CD4-positive, CD25-positive, alpha-beta regulatory T cell (primary cell): ENCODE measurements around the gene PARP9. TPM values are rescaled to one million over a fixed set of nuclear protein-coding genes. Genes with fewer than 3 reads are reported as not detected.
"Not testable (repeated sequence)": the region's sequence is repeated elsewhere in the genome, so short reads cannot be mapped to it uniquely, and the experiment has no call there.

ENCODE experiments used
- ATAC-seq, 2 donors: fragments of 150-1000 bp; cut with Tn5 transposase; one replicate each; pipeline ENCODE4 v1.10.0; 2021; ENCODE audit warnings: low read depth in 2 of 2, moderate number of reproducible peaks in 2 of 2, moderate library complexity in 1 of 2
- DNase-seq, 3 donors: peaks; one replicate each; pipeline versions ENCODE4 v3.0.0 to v3.0.0-alpha.2; 2012 to 2022; ENCODE audit warnings: mixed read lengths in 1 of 3
- H3K27ac ChIP-seq: one replicate; pipeline ENCODE4 v1.7.0; 2013; ENCODE audit warnings: mild to moderate bottlenecking, low read length; ENCODE audit not compliant: insufficient read depth, poor library complexity, severe bottlenecking
- H3K27me3 ChIP-seq: one replicate; pipeline ENCODE4 v1.7.0; 2013; ENCODE audit warnings: low read length; ENCODE audit not compliant: control insufficient read depth, insufficient read depth
- H3K36me3 ChIP-seq: one replicate; pipeline ENCODE4 v1.7.0; 2013; ENCODE audit warnings: mild to moderate bottlenecking, low read length, moderate library complexity; ENCODE audit not compliant: control insufficient read depth, insufficient read depth
- H3K4me1 ChIP-seq: 2 replicates; pipeline ENCODE4 v1.7.0; 2013; ENCODE audit warnings: mild to moderate bottlenecking, low read length; ENCODE audit not compliant: insufficient read depth, control insufficient read depth, poor library complexity, severe bottlenecking
- H3K4me3 ChIP-seq: one replicate; pipeline ENCODE4 v1.7.0; 2013; ENCODE audit warnings: low read depth, mild to moderate bottlenecking, low read length, moderate library complexity
- H3K9me3 ChIP-seq, 2 experiments: 1 replicate in 1 of 2; 2 replicates in 1 of 2; pipeline ENCODE4 v1.7.0; 2013; ENCODE audit warnings: low read length in 2 of 2, mild to moderate bottlenecking in 1 of 2, moderate library complexity in 1 of 2; ENCODE audit not compliant: control insufficient read depth in 2 of 2
- H3K27ac Mint-ChIP-seq, 3 donors: one replicate each; pipeline ENCODE4 v1.8.0; 2020 to 2022; ENCODE audit warnings: mild to moderate bottlenecking in 3 of 3, mixed read lengths in 3 of 3, moderate library complexity in 2 of 3
- H3K27me3 Mint-ChIP-seq: one replicate; pipeline ENCODE4 v1.8.0; 2022; ENCODE audit warnings: mild to moderate bottlenecking, mixed read lengths
- H3K36me3 Mint-ChIP-seq: one replicate; pipeline ENCODE4 v1.8.0; 2020; ENCODE audit warnings: mixed read lengths
- H3K4me1 Mint-ChIP-seq, 4 donors: one replicate each; pipeline ENCODE4 v1.8.0; 2020 to 2022; ENCODE audit warnings: mixed read lengths in 4 of 4, mild to moderate bottlenecking in 1 of 4
- H3K4me3 Mint-ChIP-seq, 4 donors: one replicate each; pipeline ENCODE4 v1.8.0; 2020 to 2022; ENCODE audit warnings: mild to moderate bottlenecking in 4 of 4, mixed read lengths in 4 of 4, moderate library complexity in 3 of 4
- H3K9me3 Mint-ChIP-seq, 7 donors: one replicate each; pipeline ENCODE4 v1.8.0; 2020 to 2022; ENCODE audit warnings: mixed read lengths in 7 of 7, mild to moderate bottlenecking in 3 of 7, moderate library complexity in 2 of 7
- polyA plus RNA-seq, 4 donors: library from polyadenylated mRNA; unstranded; fragments of 300-500 nt; fragmentation: Illumina TruSeq; gene quantifications; one replicate each; pipeline ENCODE4 v1.2.3, GENCODE V29; 2021
- total RNA-seq: library from RNA; stranded (reverse); gene quantifications from one replicate; pipeline ENCODE4 v1.2.3, GENCODE V29; 2022

The PARP9 gene
- total and polyA plus RNA-seq, 5 donors from 2014 or later: 24.2 to 47.6 (median 41.7) TPM

DNA sequence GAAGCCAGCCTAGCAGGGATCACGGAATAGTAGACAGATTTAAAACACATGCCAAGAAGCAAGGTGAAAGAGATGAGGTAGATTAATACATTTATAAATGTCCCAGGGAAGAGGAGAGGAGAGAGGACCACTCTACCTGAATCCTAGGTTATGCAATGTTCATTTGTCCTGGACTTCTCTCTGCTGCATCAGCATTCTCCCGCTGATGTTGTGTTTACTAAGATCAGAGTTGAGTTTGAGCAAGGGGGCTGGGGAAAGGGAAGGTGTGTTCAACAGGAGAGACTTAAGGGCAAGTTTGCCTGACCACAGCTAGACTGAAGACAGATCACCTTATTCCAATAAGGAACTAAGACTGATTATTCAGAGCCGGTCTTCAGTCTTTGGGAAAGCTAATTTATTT, 48.2 kb downstream of the PARP9 start:
- Mint-ChIP-seq H3K27me3 (peaks cover 18% of the 10 kb centered on the region), H3K27ac (no peak overlapping the region), H3K9me3 (no peaks in the 10 kb centered on the region), H3K4me1 (peaks cover 22 to 40% (median 25%) of the 10 kb centered on the region in 4 donors), H3K4me3 (peak overlapping the region; percentile 2 to 89 (median 21)), H3K36me3 (peaks cover 4% of the 10 kb centered on the region)
- H3K27me3 ChIP-seq: no peaks in the 10 kb centered on the region
- no peaks in the 10 kb centered on the region for H3K9me3 ChIP-seq
- ATAC-seq (no peak), DNase-seq (no peak)
- no peak overlapping the region for H3K4me3 ChIP-seq
- peaks cover 25% of the 10 kb centered on the region for H3K4me1 ChIP-seq
- no peak overlapping the region for H3K27ac ChIP-seq
- H3K36me3 ChIP-seq: no peaks in the 10 kb centered on the region

DNA sequence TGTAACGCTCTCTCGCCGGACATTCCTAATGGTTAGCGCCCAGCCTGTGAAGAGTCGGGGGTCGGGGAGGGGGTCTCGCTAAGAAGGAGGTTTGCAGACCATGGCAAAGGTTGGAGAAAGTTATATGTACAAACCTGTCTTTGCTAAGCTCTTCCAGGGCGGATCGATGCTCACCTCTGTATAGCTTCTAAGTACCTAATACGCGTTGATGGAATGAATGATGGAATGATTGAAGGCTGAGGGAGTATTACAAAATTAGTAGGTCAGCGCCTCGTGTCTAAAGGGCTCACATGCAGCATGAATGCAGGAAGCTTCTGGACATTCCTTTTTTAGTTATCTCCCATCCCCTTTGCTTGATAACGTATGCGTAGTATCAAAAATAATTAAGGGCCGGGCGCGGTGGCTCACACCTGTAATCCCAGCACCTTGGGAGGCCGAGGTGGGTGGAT, 49.1 kb downstream of the PARP9 start:
- Histone ChIP-seq H3K27ac (peak overlapping the region; percentile 97), H3K9me3 (no peaks in the 10 kb centered on the region), H3K4me3 (peak overlapping the region; percentile 84), H3K27me3 (no peaks in the 10 kb centered on the region), H3K36me3 (no peaks in the 10 kb centered on the region), H3K4me1 (peaks cover 25% of the 10 kb centered on the region)
- Mint-ChIP-seq H3K9me3 (peaks cover 0 to under 1% (median 0%) of the 10 kb centered on the region in 7 donors), H3K4me3 (peak overlapping the region; percentile 76 to 96 (median 91)), H3K36me3 (peaks cover 5% of the 10 kb centered on the region), H3K4me1 (peaks cover 27 to 48% (median 33%) of the 10 kb centered on the region in 4 donors), H3K27me3 (peaks cover 18% of the 10 kb centered on the region), H3K27ac (peak overlapping the region; percentile 60 to 94 (median 74))
- peak in 1 of 2 donors; percentile 1 for ATAC-seq
- DNase-seq: no peak

DNA sequence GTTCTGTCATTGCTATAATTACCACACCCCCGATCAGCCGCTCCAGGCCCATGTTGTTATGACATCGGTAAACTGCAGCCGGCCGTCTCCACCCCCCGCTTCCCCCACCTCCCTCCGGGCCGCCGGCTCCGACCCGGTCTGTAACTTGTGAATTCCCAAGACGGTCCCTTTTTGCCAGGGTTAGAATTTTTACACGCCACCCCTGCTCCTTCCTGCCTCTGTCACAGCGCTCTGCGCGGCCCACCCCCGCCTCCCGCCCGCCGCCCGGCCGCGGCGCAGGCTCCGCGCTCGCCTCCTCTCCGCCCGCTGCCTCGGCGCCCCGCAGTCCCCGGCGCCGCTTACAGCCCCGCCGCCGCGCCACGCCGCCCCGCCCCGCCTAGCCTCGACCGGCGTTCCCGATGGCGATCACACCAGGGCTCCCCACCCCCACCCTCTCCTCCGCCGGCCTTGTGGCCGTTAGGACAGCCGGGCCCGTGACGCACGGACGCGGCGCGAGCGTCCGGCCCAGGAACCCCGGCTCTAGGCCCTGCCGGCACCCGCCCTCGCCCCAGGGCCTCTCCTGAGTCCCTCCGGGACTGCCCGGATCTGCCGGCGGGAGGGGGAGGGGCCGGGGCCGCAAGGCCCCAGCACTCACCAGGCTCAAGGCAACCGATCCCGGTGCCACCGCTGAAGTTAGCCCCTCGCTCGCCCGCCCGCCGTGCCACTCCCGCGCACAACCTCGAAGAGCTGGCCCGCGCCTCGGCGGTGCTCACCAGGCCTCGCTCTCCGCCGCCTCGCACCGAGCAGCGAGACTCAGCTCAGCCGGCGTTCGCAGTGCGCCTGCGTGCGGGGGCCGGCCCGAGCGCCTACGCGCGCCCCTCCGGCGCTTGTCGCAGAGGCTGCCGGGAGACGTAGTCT, 49.7 kb downstream of the PARP9 start, which contains the start of gene KPNA1:
Gene KPNA1, minus strand, starts transcription at position 817 of the 897 bp plus-strand sequence. CDS start 18,374 bp downstream, outside the sequence.
- H3K27me3 Mint-ChIP-seq: peaks cover 14% of the 10 kb centered on the region
- Histone ChIP-seq H3K4me3 (peak within 1 kb of the TSS; percentile 90), H3K9me3 (no peaks in the 10 kb centered on the region)

DNA sequence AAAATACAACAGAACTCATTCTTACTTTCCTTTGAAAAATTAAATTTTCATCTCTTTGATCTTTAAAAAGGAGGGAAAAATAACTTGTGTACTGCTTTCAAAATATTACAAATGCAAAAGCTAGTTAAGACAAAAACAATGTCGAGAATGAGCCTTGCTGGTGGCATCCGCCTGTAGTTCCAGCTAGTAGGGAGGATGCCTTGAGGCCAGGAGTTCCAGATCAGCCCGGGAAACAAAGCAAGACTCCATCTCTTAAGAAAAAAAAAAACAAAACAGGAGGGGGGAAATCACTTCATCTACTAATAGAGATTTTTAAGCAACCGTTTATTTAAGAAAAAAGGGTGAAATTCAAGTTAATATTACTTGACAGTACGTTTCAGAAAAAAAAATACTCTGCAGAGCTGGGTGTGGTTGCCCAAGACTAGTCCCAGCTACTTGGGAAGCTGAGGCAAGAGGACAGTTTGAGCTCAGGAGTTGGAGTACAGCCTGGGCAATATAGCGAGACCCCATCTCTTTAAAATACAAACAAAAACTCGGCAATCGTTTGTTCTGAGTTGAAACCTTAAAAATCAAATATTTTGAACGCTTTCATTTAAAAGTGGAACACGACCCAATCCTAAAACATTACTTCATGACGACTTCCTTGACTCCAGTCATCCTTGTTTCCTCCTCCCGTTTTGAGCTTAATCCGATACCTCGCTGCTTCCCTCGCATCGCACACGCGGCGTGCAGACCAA, 50.5 kb downstream of the PARP9 start:
- H3K4me3 ChIP-seq: peak overlapping the region; percentile 90
- H3K9me3 ChIP-seq: no peaks in the 10 kb centered on the region
- Mint-ChIP-seq H3K27me3 (peaks cover 13% of the 10 kb centered on the region), H3K9me3 (peaks cover 0 to 2% (median 0%) of the 10 kb centered on the region in 7 donors), H3K36me3 (peaks cover 9% of the 10 kb centered on the region), H3K4me3 (peak overlapping the region; percentile 90 to 94 (median 92)), H3K4me1 (peaks cover 41 to 63% (median 44%) of the 10 kb centered on the region in 4 donors), H3K27ac (peak overlapping the region; percentile 94 to 97 (median 95))
- no peaks in the 10 kb centered on the region for H3K36me3 ChIP-seq
- no peaks in the 10 kb centered on the region for H3K27me3 ChIP-seq
- ATAC-seq (no peak), DNase-seq (no peak)
- peaks cover 25% of the 10 kb centered on the region for H3K4me1 ChIP-seq
- H3K27ac ChIP-seq: peak overlapping the region; percentile 97

More for the DNA sequence above, 49.7 kb downstream of the PARP9 start, which contains the start of gene KPNA1:
- H3K36me3 Mint-ChIP-seq: peaks cover 9% of the 10 kb centered on the region
- Histone ChIP-seq H3K27me3 (no peaks in the 10 kb centered on the region), H3K36me3 (no peaks in the 10 kb centered on the region), H3K27ac (peak within 1 kb of the TSS; percentile 97), H3K4me1 (peaks cover 25% of the 10 kb centered on the region)
- peaks cover 0 to 2% (median 0%) of the 10 kb centered on the region in 7 donors for H3K9me3 Mint-ChIP-seq
- peaks cover 34 to 55% (median 40%) of the 10 kb centered on the region in 4 donors for H3K4me1 Mint-ChIP-seq
- peak within 1 kb of the TSS; percentile 94 to 97 (median 95) for H3K27ac Mint-ChIP-seq
- peak within 1 kb of the TSS; percentile 90 to 96 (median 92) for H3K4me3 Mint-ChIP-seq
- ATAC-seq (peak; percentile 89 to 90), DNase-seq (peak; percentile 79 to 92 (median 90))

DNA sequence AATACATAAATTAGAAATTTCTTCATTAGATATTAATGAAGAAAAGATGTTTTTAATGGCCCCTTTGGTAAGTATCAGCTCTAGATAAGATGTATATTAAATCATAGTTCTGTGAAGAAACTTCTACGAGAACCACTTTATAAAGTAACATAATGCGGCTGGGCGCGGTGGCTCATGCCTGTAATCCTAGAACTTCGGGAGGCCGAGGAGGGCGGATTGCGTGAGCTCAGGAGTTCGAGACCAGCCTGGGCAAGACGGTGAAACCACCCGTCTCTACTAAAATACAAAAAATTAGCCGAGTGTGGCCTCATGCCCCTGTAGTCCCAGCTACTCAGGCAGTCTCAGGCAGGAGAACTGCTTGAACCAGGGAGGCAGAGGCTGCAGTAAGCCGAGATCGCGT, 51.8 kb downstream of the PARP9 start:
- Histone ChIP-seq H3K27ac (no peak overlapping the region), H3K9me3 (no peaks in the 10 kb centered on the region), H3K4me1 (peaks cover 34% of the 10 kb centered on the region), H3K4me3 (no peak overlapping the region), H3K27me3 (no peaks in the 10 kb centered on the region), H3K36me3 (no peaks in the 10 kb centered on the region)
- ATAC-seq (no peak), DNase-seq (no peak)
- Mint-ChIP-seq H3K4me1 (peaks cover 46 to 74% (median 53%) of the 10 kb centered on the region in 4 donors), H3K9me3 (peaks cover 0 to 2% (median 0%) of the 10 kb centered on the region in 7 donors), H3K27ac (no peak overlapping the region), H3K36me3 (peaks cover 9% of the 10 kb centered on the region), H3K27me3 (peaks cover 13% of the 10 kb centered on the region), H3K4me3 (peak overlapping the region in 3 of 4 donors; percentile 31 to 92 (median 53))

DNA sequence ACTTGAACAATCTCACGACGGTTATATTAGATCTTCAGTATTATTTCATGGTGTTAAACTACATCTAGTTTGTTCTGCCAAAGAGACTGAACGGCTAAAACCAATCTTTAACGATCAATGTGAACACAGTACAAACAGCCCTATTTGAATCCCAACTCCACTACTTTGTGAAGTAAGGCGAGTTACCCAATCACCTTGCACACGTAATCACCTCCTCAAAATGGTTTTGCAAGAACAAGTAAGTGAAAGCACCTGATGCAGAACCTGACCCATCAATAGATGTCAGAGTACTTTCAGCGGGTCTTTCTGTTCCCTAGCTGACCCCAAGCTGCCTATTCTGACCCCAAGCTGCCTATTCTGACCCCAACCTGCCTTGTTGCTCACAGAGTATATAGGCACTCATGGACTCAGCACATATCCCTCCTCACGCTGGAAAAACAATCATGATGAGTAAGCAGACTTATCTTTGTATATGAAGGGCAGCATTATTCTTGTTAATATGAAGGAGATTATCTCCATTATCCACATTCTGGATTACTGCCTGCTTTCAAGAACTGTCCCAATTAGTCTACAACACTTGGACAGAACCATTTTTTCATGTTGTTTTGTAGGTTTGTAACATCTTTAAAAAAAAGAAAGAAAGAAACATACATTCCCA, 53.1 kb downstream of the PARP9 start:
- Histone ChIP-seq H3K4me3 (peak overlapping the region; percentile 22), H3K27me3 (no peaks in the 10 kb centered on the region), H3K4me1 (peaks cover 34% of the 10 kb centered on the region), H3K9me3 (no peaks in the 10 kb centered on the region), H3K36me3 (no peaks in the 10 kb centered on the region), H3K27ac (no peak overlapping the region)
- peaks cover 0 to 2% (median 0%) of the 10 kb centered on the region in 7 donors for H3K9me3 Mint-ChIP-seq
- peaks cover 9% of the 10 kb centered on the region for H3K36me3 Mint-ChIP-seq
- H3K4me3 Mint-ChIP-seq: peak overlapping the region in 3 of 4 donors; percentile 49 to 92 (median 70)
- DNase-seq (no peak), ATAC-seq (no peak)
- H3K4me1 Mint-ChIP-seq: peaks cover 46 to 83% (median 59%) of the 10 kb centered on the region in 4 donors
- H3K27me3 Mint-ChIP-seq: peaks cover 5% of the 10 kb centered on the region
- H3K27ac Mint-ChIP-seq: no peak overlapping the region

DNA sequence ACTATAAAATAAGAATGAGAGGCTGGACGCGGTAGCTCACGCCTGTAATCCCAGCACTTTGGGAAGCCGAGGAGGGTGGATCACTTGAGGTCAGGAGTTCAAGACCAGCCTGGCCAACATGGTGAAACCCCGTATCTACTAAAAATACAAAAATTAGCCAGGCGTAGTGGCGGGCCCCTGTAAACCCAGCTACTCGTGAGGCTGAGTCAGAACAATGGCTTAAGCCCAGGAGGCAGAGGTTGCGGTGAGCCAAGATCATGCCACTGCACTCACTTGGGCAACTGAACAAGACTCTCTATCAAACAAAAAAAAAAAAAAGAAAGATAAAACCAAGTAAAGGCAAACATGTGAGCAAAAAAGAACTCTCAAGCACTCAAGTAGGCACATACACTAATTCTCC, 55.2 kb downstream of the PARP9 start:
- Mint-ChIP-seq H3K4me3 (peak overlapping the region in 1 of 4 donors; percentile 42), H3K4me1 (peaks cover 55 to 87% (median 74%) of the 10 kb centered on the region in 4 donors)
- H3K36me3 Mint-ChIP-seq, H3K4me3 ChIP-seq, H3K27ac ChIP-seq, DNase-seq, ATAC-seq, H3K36me3 ChIP-seq, H3K9me3 ChIP-seq, H3K27me3 ChIP-seq, H3K9me3 Mint-ChIP-seq, H3K27me3 Mint-ChIP-seq, H3K27ac Mint-ChIP-seq: not testable (repeated sequence)
- peaks cover 30% of the 10 kb centered on the region for H3K4me1 ChIP-seq
